Liver (tissue), 9 donors: ENCODE measurements around the gene STK32C. TPM values are rescaled to one million over a fixed set of nuclear protein-coding genes. Genes with fewer than 3 reads are reported as not detected.

Source experiments
- DNase-seq: peaks from one replicate; pipeline ENCODE4 v3.0.0-alpha.2; 2017; ENCODE audit warnings: low spot score
- H3K27ac ChIP-seq, 2 donors: one replicate each; pipeline ENCODE4 v1.7.0; 2013; ENCODE audit warnings: inconsistent platforms in 2 of 2, low read length in 2 of 2, control low read depth in 1 of 2, low read depth in 1 of 2, mild to moderate bottlenecking in 1 of 2
- H3K27me3 ChIP-seq, 4 donors: one replicate each; pipeline versions ENCODE4 v1.6.1 to v1.7.0; 2013; ENCODE audit warnings: low read length in 3 of 4, inconsistent platforms in 1 of 4, mild to moderate bottlenecking in 1 of 4, moderate library complexity in 1 of 4; ENCODE audit not compliant: control insufficient read depth in 4 of 4, insufficient read depth in 4 of 4
- H3K36me3 ChIP-seq, 4 donors: one replicate each; pipeline versions ENCODE4 v1.6.1 to v1.7.0; 2013; ENCODE audit warnings: low read length in 3 of 4, mild to moderate bottlenecking in 3 of 4, low read depth in 1 of 4, moderate library complexity in 1 of 4; ENCODE audit not compliant: control insufficient read depth in 4 of 4, insufficient read depth in 3 of 4
- H3K4me1 ChIP-seq, 4 donors: one replicate each; pipeline versions ENCODE4 v1.6.1 to v1.7.0; 2013; ENCODE audit warnings: low read length in 3 of 4, mild to moderate bottlenecking in 3 of 4, moderate library complexity in 1 of 4; ENCODE audit not compliant: control insufficient read depth in 4 of 4, insufficient read depth in 4 of 4
- H3K4me3 ChIP-seq, 3 donors: one replicate each; pipeline versions ENCODE4 v1.6.1 to v1.7.0; 2013; ENCODE audit warnings: low read length in 3 of 3, control low read depth in 1 of 3, low read depth in 1 of 3, mild to moderate bottlenecking in 1 of 3
- H3K9ac ChIP-seq, 2 donors: one replicate each; pipeline ENCODE4 v1.7.0; 2013; ENCODE audit warnings: low read length in 2 of 2, mild to moderate bottlenecking in 2 of 2, moderate library complexity in 2 of 2, control low read depth in 1 of 2, low read depth in 1 of 2
- H3K9me3 ChIP-seq, 4 donors: one replicate each; pipeline versions ENCODE4 v1.6.1 to v1.7.0; 2013; ENCODE audit warnings: low read length in 3 of 4; ENCODE audit not compliant: control insufficient read depth in 4 of 4
- EGR1 ChIP-seq, 2 donors: IDR thresholded peaks; 2 replicates each; pipeline ENCODE4 v1.6.1; 2016 to 2018; ENCODE audit warnings: antibody characterized with exemption in 2 of 2, low read depth in 2 of 2
- FOXA1 ChIP-seq: IDR thresholded peaks from 2 replicates; pipeline ENCODE4 v1.6.1; 2016; ENCODE audit warnings: antibody characterized with exemption
- FOXA2 ChIP-seq: IDR thresholded peaks from 2 replicates; pipeline ENCODE4 v1.6.1; 2016; ENCODE audit warnings: antibody characterized with exemption
- HNF4A ChIP-seq, 2 donors: conservative IDR thresholded peaks; 2 replicates each; pipeline ENCODE4 v1.6.1; 2016; ENCODE audit warnings: antibody characterized with exemption in 2 of 2, mild to moderate bottlenecking in 2 of 2
- HNF4G ChIP-seq: IDR thresholded peaks from 2 replicates; pipeline ENCODE4 v1.6.1; 2016; ENCODE audit warnings: antibody characterized with exemption
- JUND ChIP-seq, 2 donors: IDR thresholded peaks; 2 replicates each; pipeline ENCODE4 v1.6.1; 2016; ENCODE audit warnings: antibody characterized with exemption in 2 of 2
- NR2F2 ChIP-seq: IDR thresholded peaks from 2 replicates; pipeline ENCODE4 v1.6.1; 2016; ENCODE audit warnings: antibody characterized with exemption
- RAD21 ChIP-seq, 2 donors: IDR thresholded peaks; 2 replicates each; pipeline ENCODE4 v1.6.1; 2016; ENCODE audit warnings: antibody characterized with exemption in 2 of 2, mild to moderate bottlenecking in 2 of 2
- RXRA ChIP-seq, 2 donors: IDR thresholded peaks; 2 replicates each; pipeline ENCODE4 v1.6.1; 2017 to 2018; ENCODE audit warnings: antibody characterized with exemption in 2 of 2, mild to moderate bottlenecking in 1 of 2
- SP1 ChIP-seq: IDR thresholded peaks from 2 replicates; pipeline ENCODE4 v1.6.1; 2018; ENCODE audit warnings: antibody characterized with exemption, mild to moderate bottlenecking
- TAF1 ChIP-seq: conservative IDR thresholded peaks from 2 replicates; pipeline ENCODE4 v1.6.1; 2016; ENCODE audit warnings: antibody characterized with exemption, mild to moderate bottlenecking
- WGBS: extraction: QIAGEN DNeasy Blood & Tissue Kit; methylation state at CpG from one replicate; pipeline ENCODE4 v1.1.7; 2013; 5-methylcytosine and 5-hydroxymethylcytosine counted together
- polyA plus RNA-seq, 2 donors: library from polyadenylated mRNA; stranded (reverse) in 1 of 2; unstranded in 1 of 2; fragments of 200-250 nt in 1 of 2; fragments of >200 nt in 1 of 2; fragmentation: Nextera tagmentation in 1 of 2; extraction: Ambion mirVana in 1 of 2; gene quantifications; one replicate each; pipeline versions ENCODE4 v1.2.1 to v1.2.3, GENCODE V29; 2013 to 2015
- total RNA-seq, 2 donors: library from RNA; depleted of rRNA; stranded (reverse); fragments of >200 nt; gene quantifications; one replicate each; pipeline ENCODE4 v1.2.3, GENCODE V29; 2014
- TF ChIP-seq, protein P1 (sequence below): IDR thresholded peaks from 2 replicates; pipeline ENCODE4 v1.6.1; 2016; ENCODE audit warnings: antibody characterized with exemption, mild to moderate bottlenecking
- TF ChIP-seq, protein P2 (sequence below): IDR thresholded peaks from 2 replicates; pipeline ENCODE4 v1.6.1; 2016; ENCODE audit warnings: antibody characterized with exemption
- TF ChIP-seq, protein P3 (sequence below): IDR thresholded peaks from 2 replicates; pipeline ENCODE4 v1.6.1; 2016; ENCODE audit warnings: antibody characterized with exemption
- TF ChIP-seq, protein P4 (sequence below): IDR thresholded peaks from 2 replicates; pipeline ENCODE4 v1.6.1; 2016; ENCODE audit warnings: antibody characterized with exemption
- donor health status: healthy.
- donor health status: healthy.
- donor health status: healthy.
- donor health status: healthy.
- donor health status: healthy.

Gene STK32C
- total and polyA plus RNA-seq, 4 donors: 1.8 to 4.6 (median 2.2) TPM

DNA sequence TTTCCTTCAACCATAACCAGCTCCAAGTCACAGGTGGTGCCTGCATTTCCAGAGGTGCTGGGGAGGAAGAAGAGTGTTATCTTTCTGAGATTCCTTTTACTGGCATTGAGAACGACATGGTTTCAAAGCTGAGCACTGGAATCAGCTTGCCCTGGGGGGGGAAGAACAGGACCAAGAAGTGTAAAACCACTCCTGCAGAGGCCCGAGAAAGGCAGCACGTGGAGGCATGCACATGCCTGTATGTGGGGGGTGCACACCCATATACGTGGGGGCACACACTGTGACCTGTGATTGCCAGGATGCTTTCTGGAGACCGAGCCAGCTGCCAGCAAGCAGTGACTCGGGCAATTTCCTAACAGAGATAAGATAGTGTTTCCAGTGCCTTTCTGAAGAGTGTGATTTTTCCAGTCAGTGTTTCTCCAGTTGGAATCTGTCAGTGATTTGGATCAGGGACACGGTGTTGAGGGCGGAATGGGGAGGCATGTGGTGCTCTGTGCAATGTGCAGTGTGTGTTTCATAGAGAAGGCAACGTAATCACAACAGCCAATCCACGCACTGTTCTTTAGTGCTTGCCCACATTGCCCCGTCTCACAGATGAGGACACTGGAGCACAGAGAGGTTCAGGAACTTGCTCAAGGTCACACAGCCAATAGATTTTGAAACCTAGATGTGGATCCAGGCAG is 28.5 kb upstream of the STK32C start:
- 74% methylated on average over 11 of the region's 11 CpGs for WGBS
- H3K27ac ChIP-seq: no peak overlapping the region
- no peaks in the 10 kb centered on the region for H3K9me3 ChIP-seq
- TF ChIP-seq, protein P1, sequence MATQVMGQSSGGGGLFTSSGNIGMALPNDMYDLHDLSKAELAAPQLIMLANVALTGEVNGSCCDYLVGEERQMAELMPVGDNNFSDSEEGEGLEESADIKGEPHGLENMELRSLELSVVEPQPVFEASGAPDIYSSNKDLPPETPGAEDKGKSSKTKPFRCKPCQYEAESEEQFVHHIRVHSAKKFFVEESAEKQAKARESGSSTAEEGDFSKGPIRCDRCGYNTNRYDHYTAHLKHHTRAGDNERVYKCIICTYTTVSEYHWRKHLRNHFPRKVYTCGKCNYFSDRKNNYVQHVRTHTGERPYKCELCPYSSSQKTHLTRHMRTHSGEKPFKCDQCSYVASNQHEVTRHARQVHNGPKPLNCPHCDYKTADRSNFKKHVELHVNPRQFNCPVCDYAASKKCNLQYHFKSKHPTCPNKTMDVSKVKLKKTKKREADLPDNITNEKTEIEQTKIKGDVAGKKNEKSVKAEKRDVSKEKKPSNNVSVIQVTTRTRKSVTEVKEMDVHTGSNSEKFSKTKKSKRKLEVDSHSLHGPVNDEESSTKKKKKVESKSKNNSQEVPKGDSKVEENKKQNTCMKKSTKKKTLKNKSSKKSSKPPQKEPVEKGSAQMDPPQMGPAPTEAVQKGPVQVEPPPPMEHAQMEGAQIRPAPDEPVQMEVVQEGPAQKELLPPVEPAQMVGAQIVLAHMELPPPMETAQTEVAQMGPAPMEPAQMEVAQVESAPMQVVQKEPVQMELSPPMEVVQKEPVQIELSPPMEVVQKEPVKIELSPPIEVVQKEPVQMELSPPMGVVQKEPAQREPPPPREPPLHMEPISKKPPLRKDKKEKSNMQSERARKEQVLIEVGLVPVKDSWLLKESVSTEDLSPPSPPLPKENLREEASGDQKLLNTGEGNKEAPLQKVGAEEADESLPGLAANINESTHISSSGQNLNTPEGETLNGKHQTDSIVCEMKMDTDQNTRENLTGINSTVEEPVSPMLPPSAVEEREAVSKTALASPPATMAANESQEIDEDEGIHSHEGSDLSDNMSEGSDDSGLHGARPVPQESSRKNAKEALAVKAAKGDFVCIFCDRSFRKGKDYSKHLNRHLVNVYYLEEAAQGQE: no peak
- TF ChIP-seq JUND (IDR thresholded peaks at IDR 0.05) (no peak), RXRA (IDR thresholded peaks at IDR 0.05) (no peak), TAF1 (no peak), HNF4G (no peak), FOXA1 (no peak), EGR1 (IDR thresholded peaks at IDR 0.05; ENCODE audit: low read depth in 2 of 2) (no peak)
- peaks cover 0 to 4% (median 1%) of the 10 kb centered on the region in 4 donors for H3K36me3 ChIP-seq
- DNase-seq: no peak
- H3K4me3 ChIP-seq: no peak overlapping the region
- peak overlapping the region in 1 of 2 donors; percentile 56 for H3K9ac ChIP-seq
- H3K4me1 ChIP-seq: peaks cover 4 to 20% (median 12%) of the 10 kb centered on the region in 4 donors
- no peaks in the 10 kb centered on the region for H3K27me3 ChIP-seq

DNA sequence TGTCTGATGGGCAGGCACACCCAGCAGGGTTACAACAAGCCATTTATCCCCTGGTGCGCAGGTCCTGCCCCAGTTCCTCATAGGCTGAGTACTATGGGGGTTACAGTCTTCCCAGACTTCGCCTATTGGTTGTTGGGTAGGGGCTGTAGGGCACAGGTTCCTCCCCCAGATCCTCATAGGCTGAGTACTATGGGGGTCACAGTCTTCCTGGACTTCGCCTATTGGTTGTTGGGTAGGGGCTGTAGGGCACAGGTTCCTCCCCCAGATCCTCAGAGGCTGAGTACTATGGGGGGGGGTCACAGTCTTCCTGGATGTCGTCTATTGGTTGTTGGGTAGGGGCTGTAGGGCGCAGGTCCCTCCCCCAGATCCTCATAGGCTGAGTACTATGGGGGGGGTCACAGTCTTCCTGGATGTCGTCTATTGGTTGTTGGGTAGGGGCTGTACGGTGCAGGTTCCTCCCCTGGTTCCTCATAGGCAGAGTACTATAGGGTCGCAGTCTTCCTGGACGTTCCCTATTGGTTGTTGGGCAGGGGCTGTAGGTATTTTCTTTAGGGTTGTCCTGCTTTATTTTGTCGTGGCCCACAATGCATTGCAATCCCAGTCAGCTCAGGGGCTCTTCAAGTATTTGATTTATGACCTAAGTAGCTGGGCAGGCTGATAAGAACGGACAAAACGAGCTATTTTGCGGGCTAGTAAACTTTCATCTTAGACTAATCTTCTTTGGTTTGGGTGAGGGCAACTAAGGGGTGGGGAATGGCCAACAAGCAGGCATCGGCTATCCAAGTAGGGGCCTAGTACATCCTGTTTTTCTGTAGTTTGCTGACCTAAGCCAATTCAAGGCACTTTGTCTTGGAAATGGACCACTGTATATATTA is 27.7 kb upstream of the STK32C start:
- no peak for DNase-seq
- TF ChIP-seq RAD21 (IDR thresholded peaks at IDR 0.05) (no peak), SP1 (peak; percentile 11)
- Histone ChIP-seq H3K4me1 (peaks cover 7 to 26% (median 14%) of the 10 kb centered on the region in 4 donors), H3K36me3 (peaks cover 0 to 4% (median 1%) of the 10 kb centered on the region in 4 donors), H3K9ac (no peak overlapping the region), H3K9me3 (no peaks in the 10 kb centered on the region), H3K4me3 (no peak overlapping the region), H3K27me3 (no peaks in the 10 kb centered on the region), H3K27ac (no peak overlapping the region)
- WGBS: 78% methylated on average over 14 of the region's 14 CpGs

DNA sequence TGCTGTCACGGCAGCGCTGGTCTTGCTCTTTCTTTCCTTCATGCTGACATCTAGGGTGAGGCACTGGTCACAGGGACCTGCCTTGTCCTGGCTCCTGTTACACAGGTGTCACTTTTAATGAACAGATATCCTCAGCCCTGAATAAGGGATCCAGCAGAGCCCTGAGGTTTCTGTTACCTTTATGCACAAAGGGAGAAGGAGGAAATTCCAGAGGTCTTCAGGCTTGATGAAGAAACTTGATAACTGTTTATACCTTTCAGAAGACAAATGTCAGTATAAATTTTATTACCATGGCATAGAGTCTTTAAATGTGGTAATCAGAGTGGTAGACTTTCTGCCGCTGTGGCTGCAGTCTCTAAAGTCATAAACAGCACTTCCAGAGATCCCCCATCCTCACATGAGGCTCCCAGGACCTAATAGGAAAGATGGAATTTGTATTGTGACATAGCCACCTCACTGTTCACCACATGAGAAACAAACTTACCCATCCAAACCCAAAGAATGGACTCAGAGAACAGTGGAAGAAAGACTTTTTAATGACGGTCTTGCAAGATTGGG is 27.0 kb upstream of the STK32C start:
- H3K27ac ChIP-seq: no peak overlapping the region
- no peak overlapping the region for H3K4me3 ChIP-seq
- no peak for TF ChIP-seq SP1
- TF ChIP-seq, protein P2, sequence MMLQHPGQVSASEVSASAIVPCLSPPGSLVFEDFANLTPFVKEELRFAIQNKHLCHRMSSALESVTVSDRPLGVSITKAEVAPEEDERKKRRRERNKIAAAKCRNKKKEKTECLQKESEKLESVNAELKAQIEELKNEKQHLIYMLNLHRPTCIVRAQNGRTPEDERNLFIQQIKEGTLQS: no peak
- no peak for TF ChIP-seq RXRA (IDR thresholded peaks at IDR 0.05)
- TF ChIP-seq, protein P3, sequence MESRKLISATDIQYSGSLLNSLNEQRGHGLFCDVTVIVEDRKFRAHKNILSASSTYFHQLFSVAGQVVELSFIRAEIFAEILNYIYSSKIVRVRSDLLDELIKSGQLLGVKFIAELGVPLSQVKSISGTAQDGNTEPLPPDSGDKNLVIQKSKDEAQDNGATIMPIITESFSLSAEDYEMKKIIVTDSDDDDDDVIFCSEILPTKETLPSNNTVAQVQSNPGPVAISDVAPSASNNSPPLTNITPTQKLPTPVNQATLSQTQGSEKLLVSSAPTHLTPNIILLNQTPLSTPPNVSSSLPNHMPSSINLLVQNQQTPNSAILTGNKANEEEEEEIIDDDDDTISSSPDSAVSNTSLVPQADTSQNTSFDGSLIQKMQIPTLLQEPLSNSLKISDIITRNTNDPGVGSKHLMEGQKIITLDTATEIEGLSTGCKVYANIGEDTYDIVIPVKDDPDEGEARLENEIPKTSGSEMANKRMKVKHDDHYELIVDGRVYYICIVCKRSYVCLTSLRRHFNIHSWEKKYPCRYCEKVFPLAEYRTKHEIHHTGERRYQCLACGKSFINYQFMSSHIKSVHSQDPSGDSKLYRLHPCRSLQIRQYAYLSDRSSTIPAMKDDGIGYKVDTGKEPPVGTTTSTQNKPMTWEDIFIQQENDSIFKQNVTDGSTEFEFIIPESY: no peak
- no peak for TF ChIP-seq FOXA2
- TF ChIP-seq, protein P4, sequence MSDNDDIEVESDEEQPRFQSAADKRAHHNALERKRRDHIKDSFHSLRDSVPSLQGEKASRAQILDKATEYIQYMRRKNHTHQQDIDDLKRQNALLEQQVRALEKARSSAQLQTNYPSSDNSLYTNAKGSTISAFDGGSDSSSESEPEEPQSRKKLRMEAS: no peak
- no peak for TF ChIP-seq HNF4A (conservative IDR thresholded peaks at IDR 0.05)
- no peak for TF ChIP-seq FOXA1
- TF ChIP-seq NR2F2: no peak
- TF ChIP-seq EGR1 (IDR thresholded peaks at IDR 0.05; ENCODE audit: low read depth in 2 of 2): no peak
- TF ChIP-seq RAD21 (IDR thresholded peaks at IDR 0.05): no peak
- no peak for TF ChIP-seq HNF4G
- no peaks in the 10 kb centered on the region for H3K9me3 ChIP-seq
- H3K4me1 ChIP-seq: peaks cover 7 to 30% (median 16%) of the 10 kb centered on the region in 4 donors
- DNase-seq: no peak
- peaks cover 0 to 4% (median 1%) of the 10 kb centered on the region in 4 donors for H3K36me3 ChIP-seq
- WGBS: 94% methylated on average over 4 of the region's 4 CpGs
- no peak overlapping the region for H3K9ac ChIP-seq
- H3K27me3 ChIP-seq: no peaks in the 10 kb centered on the region
